Hypothalamus (tissue), 51 donors: ENCODE data around the gene CTDNEP1.
A peak's percentile ranks its signal among the peaks of the same experiment; 100 is the strongest.
"Not testable (repeated sequence)": the region's sequence is repeated elsewhere in the genome, so short reads cannot be mapped to it uniquely, and the experiment has no call there.

Experiments
- DNase-seq, 51 donors: peaks; one replicate each; lab custom pipeline; 2025; lab: John Stamatoyannopoulos, UW

CTDNEP1 gene

DNA sequence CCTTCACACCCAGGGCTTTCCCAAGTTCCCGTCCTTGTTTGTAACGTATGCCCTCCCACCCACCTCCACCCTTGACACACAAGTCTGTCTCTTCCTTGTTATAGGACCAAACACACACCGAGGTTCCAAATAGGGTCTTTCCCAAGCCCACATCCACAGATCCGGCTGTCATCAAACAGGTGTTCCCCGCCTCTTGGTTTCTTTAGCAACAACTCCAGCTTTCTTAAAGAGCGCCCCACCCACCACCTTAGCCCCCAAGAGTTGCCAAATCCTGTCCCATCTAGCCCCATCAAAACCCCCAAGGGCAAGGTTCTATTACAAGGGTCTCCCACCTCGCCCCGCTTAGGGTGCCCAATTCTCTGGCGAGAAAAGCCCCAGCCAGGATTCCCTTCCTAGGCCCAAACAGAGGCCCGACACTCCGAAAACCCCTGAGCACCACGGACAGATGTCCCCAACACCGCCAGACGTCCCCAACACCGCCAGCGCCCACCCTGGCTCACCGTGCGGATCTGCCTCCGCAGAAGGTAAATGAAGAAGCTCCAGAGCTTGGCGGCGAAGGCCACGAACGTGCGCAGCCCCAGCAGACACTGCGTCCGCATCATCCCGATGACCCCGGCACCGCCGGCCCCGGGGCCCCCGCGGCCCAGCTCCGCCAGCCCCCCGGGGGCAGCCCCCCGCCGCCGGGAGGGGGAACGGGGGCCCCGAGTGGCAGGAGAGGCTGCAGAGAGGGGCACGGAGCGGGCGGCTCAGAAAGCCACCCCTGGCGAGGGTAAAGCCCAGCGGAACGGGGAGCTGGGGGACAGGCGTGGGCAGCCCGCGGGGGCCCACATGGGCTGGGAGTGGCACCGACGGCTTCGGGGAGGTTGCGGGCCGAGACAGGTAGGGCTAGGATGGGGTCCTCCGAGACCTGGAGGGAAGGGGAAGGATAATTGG is 573 bp downstream of the CTDNEP1 start:
- DNase-seq: peak in 2 of 51 donors; percentile 23 to 41

GRCh38 chr17:7249830-7250229 is 1.7 kb downstream of the CTDNEP1 start:
- DNase-seq: no peak

DNA sequence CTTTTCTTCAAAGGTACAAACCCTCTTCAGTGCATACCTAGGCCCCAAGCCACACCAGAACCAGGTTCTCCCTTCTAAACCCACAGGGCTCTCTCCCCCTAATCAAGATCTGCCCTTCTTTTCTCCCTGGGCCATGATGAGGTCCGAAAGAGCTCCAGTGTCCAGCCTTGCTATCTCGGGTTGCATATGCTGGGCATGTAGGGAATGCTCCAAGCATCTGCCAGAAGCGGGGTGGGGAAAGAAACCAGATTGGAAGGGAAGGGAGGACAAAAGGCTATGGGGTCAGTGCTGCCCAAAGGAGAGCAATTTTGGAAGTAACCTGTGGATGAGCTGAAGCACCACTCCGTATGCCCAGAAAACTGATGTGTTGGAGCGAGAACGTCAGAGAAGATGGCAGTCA is 2.3 kb downstream of the CTDNEP1 start:
- no peak for DNase-seq

DNA sequence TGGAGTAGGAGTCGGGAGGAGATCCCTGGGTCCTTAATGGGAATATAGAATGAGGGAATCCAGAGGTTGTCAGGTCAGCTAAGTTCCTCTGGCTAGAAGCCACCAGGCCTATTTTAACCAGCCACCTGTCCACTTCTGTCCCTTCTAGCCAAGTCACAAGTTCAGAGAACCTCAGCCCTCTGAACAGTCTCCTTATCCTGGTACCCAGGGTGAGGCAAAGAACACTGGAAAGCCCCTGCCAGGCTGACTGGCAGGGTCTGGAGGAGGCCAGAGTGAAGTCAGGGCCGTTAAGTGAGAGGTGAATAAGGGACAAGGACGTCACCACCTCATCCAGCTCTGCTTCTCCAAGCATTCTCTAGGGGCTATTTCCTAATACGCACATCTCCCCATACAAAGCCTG is 2.7 kb downstream of the CTDNEP1 start:
- no peak for DNase-seq

GRCh38 chr17:7246779-7247178 is 4.8 kb downstream of the CTDNEP1 start:
- DNase-seq: no peak

DNA sequence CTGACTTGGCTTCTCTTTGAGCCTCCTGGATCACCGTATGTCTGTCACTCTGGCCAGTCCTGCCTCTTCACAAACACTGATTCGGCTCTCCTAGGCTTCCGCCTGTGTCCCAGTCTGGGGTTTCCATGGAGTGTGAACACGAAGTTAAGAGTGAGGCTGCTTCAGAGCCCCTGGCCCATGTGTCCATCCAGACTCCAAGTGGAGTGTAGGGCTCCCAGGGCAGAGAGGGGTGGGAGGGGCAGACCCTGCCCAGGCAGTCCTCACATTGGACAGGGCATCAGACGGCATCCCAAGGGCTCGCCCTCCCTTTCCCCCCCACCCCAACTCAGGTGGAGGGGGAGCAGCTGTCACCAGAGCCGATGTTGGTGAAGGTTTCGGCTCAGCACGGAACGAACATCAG is 7.7 kb downstream of the CTDNEP1 start:
- DNase-seq: not testable (repeated sequence)

GRCh38 chr17:7243453-7243729 is 8.1 kb downstream of the CTDNEP1 start:
- no peak for DNase-seq

- DNase-seq: peak; percentile 63 to 98 (median 89)
Measured at GRCh38 chr17:7242717-7243452, 8.6 kb downstream of the CTDNEP1 start.

DNA sequence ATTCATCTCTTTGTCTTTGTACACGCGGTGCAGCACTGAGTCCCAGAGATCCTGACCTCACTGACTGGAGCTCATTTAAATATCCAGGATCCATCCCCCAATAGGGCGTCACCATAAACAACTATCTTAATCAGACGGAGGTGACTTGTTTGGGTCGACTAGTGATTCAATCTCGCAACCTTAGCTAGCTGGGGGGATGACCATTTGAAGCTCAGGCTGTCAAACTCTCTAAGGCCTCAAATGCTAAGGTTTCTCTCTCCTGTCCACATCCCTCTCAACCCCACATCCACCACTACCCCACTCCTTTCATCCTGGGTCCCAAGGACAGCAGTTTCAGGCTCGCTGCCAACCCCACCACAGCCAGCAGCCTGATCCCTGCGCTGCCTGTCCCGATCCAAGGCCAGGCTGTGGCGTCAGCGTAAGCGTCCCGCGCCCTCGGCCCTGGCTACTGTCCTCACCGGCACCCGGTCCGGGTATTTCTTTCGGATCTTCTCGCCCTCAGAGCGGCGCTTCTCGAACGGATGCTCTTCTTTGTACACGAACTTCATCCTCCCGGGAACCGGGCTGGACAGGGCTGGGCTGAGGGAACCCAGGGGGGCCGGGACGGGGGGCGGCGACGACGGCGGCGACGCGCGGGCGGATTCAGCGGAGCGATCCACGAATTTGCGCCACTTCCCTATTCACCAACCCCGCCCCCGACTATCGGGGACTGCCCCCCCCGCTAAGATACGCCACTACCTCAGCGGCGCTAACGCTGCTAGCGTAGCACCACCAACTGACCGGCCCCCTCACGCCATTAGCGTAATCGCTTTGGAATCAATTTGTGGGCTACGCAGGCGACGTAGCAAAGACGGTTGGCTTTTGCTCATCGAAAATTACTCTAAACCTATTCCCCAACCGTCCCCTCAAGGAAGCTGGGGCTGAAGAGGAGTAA is 9.5 kb downstream of the CTDNEP1 start, which contains the start of gene GABARAP:
GABARAP (minus strand) TSS at position 667 of the 934 bp plus-strand sequence; CDS start at position 548, 119 bp downstream.
- DNase-seq: peak; percentile 67 to 98 (median 90)

DNA sequence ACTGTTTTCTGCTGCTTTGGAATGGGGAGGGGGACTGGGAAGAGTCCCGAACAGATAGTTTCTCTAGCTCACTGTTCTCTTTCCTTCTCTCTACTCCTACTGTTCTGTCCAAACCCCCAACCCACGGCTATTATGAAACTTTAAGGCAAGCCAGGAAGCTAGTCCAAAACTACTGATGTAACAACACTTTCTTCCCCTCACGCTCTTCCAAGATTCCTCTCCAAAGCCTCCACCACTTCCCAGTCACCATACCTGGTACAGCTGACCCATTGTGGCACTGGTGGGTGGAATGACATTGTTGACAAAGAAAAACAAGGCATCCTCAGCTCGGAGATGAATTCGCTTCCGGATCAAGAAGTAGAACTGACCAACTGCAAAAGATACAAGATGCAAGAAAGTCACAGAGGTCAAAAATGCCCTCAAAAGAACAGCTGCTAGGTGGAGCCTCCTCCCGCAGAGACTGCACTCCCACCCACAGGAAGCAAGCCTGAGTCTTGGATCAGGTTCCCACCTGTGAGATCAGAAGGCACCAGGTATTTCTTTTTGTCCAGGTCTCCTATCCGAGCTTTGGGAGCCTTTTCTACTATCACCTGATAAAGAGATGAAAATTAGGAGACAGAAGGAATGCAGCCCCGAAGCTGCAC is 10.3 kb downstream of the CTDNEP1 start:
- DNase-seq: no peak

GRCh38 chr17:7240375-7240774 is 11.2 kb downstream of the CTDNEP1 start:
- DNase-seq: no peak

- peak; percentile 86 to 100 (median 99) for DNase-seq
Measured at GRCh38 chr17:7239091-7240027, 12.2 kb downstream of the CTDNEP1 start, which contains the start of gene PHF23. Gene PHF23, minus strand, starts transcription at chr17:7239457. Its CDS starts 178 bp downstream, at chr17:7239279.

DNA sequence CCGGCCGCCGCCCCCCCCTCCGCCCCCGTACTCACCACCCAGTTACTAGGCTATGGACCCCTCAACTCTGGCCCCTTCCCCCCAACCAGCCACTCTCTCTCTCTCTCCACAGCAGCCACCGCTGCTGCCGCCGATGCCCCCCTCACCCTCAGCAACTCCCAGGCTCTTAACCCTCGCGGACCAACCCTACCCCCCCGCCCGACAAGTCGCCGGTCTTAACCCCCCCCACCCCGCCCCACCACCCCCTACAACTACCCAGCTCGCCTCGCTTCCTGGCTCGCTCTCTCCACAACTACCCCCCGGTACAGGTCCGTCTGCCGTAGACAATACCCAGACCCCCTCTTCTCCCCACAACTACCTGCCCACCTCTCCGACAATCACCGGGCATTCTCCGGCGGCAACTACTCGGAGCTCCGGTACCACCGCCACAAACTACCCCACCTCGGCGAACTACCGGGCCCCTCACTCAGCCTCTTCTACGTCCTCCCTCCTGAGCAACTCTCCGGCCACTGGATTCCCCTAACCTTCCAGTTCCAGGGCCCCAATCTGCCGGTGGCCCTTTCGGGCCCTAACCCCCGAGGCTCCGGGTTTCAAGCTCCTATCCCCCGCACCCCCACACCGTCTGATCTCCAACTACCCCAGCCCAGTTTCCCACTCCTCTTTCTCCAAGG is 13.0 kb downstream of the CTDNEP1 start:
- peak in 6 of 51 donors; percentile 30 to 61 (median 50) for DNase-seq

GRCh38 chr17:7237761-7238419 is 13.6 kb downstream of the CTDNEP1 start:
- peak in 41 of 51 donors; percentile 19 to 78 (median 52) for DNase-seq

- no peak for DNase-seq
Measured at GRCh38 chr17:7237266-7237760, 14.2 kb downstream of the CTDNEP1 start.

GRCh38 chr17:7236808-7237207 is 14.7 kb downstream of the CTDNEP1 start:
- no peak for DNase-seq
